ENCODE data around the gene LMO1. TPM values are rescaled to one million over a fixed set of nuclear protein-coding genes. Genes with fewer than 3 reads are reported as not detected.

The LMO1 gene
- total RNA-seq, 4 donors from 2014 or later = 6.2 to 29.4 (median 8.2) TPM

GRCh38 chr11:8234425-8234821 lies 29.3 kb downstream of the LMO1 start:
- WGBS = 51% methylated on average over 5 of the region's 5 CpGs
- no peak for DNase-seq (ENCODE audit: low spot score in 2 of 2)
- Histone ChIP-seq H3K36me3 (no peaks in the 10 kb centered on the region), H3K27me3 (peaks cover 3% of the 10 kb centered on the region), H3K9me3 (no peaks in the 10 kb centered on the region), H3K27ac (no peak overlapping the region), H3K4me3 (no peak overlapping the region), H3K4me1 (peaks cover 27% of the 10 kb centered on the region)
- TF ChIP-seq POLR2A (IDR thresholded peaks at IDR 0.05) (no peak), POLR2AphosphoS5 (IDR thresholded peaks at IDR 0.05) (no peak), CTCF (IDR thresholded peaks at IDR 0.05) (no peak), EP300 (IDR thresholded peaks at IDR 0.05) (no peak)

- no peak for DNase-seq (ENCODE audit: low spot score in 2 of 2)
- no peak overlapping the region for H3K4me3 ChIP-seq
- 57% methylated on average over 11 of the region's 11 CpGs for WGBS
- H3K9me3 ChIP-seq = no peaks in the 10 kb centered on the region
- H3K36me3 ChIP-seq = no peaks in the 10 kb centered on the region
- TF ChIP-seq EP300 (IDR thresholded peaks at IDR 0.05) = no peak
- TF ChIP-seq POLR2AphosphoS5 (IDR thresholded peaks at IDR 0.05) = no peak
- no peak for TF ChIP-seq CTCF (IDR thresholded peaks at IDR 0.05)
- no peak for TF ChIP-seq POLR2A (IDR thresholded peaks at IDR 0.05)
- peaks cover 3% of the 10 kb centered on the region for H3K27me3 ChIP-seq
- H3K4me1 ChIP-seq = peaks cover 33% of the 10 kb centered on the region
- H3K27ac ChIP-seq = no peak overlapping the region
These were observed 29.8 kb downstream of the LMO1 start for GRCh38 chr11:8233691-8234424.

GRCh38 chr11:8232849-8233606 lies 30.6 kb downstream of the LMO1 start:
- no peak overlapping the region for H3K4me3 ChIP-seq
- H3K4me1 ChIP-seq = peaks cover 39% of the 10 kb centered on the region
- no peak overlapping the region for H3K27ac ChIP-seq
- TF ChIP-seq POLR2AphosphoS5 (IDR thresholded peaks at IDR 0.05) = no peak
- no peak for TF ChIP-seq EP300 (IDR thresholded peaks at IDR 0.05)
- no peak for TF ChIP-seq POLR2A (IDR thresholded peaks at IDR 0.05)
- no peak for TF ChIP-seq CTCF (IDR thresholded peaks at IDR 0.05)
- peaks cover 3% of the 10 kb centered on the region for H3K27me3 ChIP-seq
- WGBS = 83% methylated on average over 1 of the region's 9 CpGs
- H3K9me3 ChIP-seq = no peaks in the 10 kb centered on the region
- no peaks in the 10 kb centered on the region for H3K36me3 ChIP-seq
- DNase-seq (ENCODE audit: low spot score in 2 of 2) = no peak

GRCh38 chr11:8232414-8232813 lies 31.3 kb downstream of the LMO1 start:
- no peaks in the 10 kb centered on the region for H3K9me3 ChIP-seq
- 61% methylated on average over 3 of the region's 5 CpGs for WGBS
- TF ChIP-seq POLR2AphosphoS5 (IDR thresholded peaks at IDR 0.05) (no peak), CTCF (IDR thresholded peaks at IDR 0.05) (no peak), POLR2A (IDR thresholded peaks at IDR 0.05) (no peak), EP300 (IDR thresholded peaks at IDR 0.05) (no peak)
- H3K4me3 ChIP-seq = no peak overlapping the region
- H3K36me3 ChIP-seq = no peaks in the 10 kb centered on the region
- peaks cover 41% of the 10 kb centered on the region for H3K4me1 ChIP-seq
- no peak overlapping the region for H3K27ac ChIP-seq
- peaks cover 3% of the 10 kb centered on the region for H3K27me3 ChIP-seq
- no peak for DNase-seq (ENCODE audit: low spot score in 2 of 2)

- WGBS = 79% methylated on average over 5 of the region's 5 CpGs
- no peak overlapping the region for H3K4me3 ChIP-seq
- H3K4me1 ChIP-seq = peaks cover 45% of the 10 kb centered on the region
- H3K9me3 ChIP-seq = no peaks in the 10 kb centered on the region
- H3K36me3 ChIP-seq = no peaks in the 10 kb centered on the region
- TF ChIP-seq CTCF (IDR thresholded peaks at IDR 0.05) = no peak
- TF ChIP-seq EP300 (IDR thresholded peaks at IDR 0.05) = no peak
- no peak for TF ChIP-seq POLR2A (IDR thresholded peaks at IDR 0.05)
- no peak for TF ChIP-seq POLR2AphosphoS5 (IDR thresholded peaks at IDR 0.05)
- peaks cover 3% of the 10 kb centered on the region for H3K27me3 ChIP-seq
- no peak overlapping the region for H3K27ac ChIP-seq
- DNase-seq (ENCODE audit: low spot score in 2 of 2) = no peak
These were observed 31.7 kb downstream of the LMO1 start for GRCh38 chr11:8231979-8232378.

Measured in suprapubic skin (tissue), 4 donors.